ENCODE results near the gene ARPC5. TPM values are rescaled to one million over a fixed set of nuclear protein-coding genes. Genes with fewer than 3 reads are reported as not detected.
A peak's percentile ranks its signal among the peaks of the same experiment; 100 is the strongest.
"Not testable (repeated sequence)": the region's sequence is repeated elsewhere in the genome, so short reads cannot be mapped to it uniquely, and the experiment has no call there.

The ARPC5 gene
- total RNA-seq, 1 experiment from 2014 or later: 68.8 TPM

- peak overlapping the region; percentile 64 for H3K4me3 ChIP-seq
- DNase-seq: no peak
- peaks cover 5% of the 10 kb centered on the region; the same call in 1 of the 2 replicates for H3K4me1 ChIP-seq
- no peak overlapping the region; the same call in 1 of the 2 replicates for H3K27ac ChIP-seq
- no peaks in the 10 kb centered on the region for H3K27me3 ChIP-seq
- peaks cover 7% of the 10 kb centered on the region; the same call in 1 of the 2 replicates for H3K36me3 ChIP-seq
- H3K9me3 ChIP-seq (replicated peaks): no peaks in the 10 kb centered on the region
Measured at GRCh38 chr1:183634429-183635065, 1.0 kb downstream of the ARPC5 start.

GRCh38 chr1:183633676-183634343 is 1.8 kb downstream of the ARPC5 start:
- Histone ChIP-seq H3K4me3 (peak overlapping the region; percentile 64), H3K27me3 (no peaks in the 10 kb centered on the region), H3K27ac (no peak overlapping the region), H3K9me3 (replicated peaks) (no peaks in the 10 kb centered on the region), H3K36me3 (peaks cover 12% of the 10 kb centered on the region), H3K4me1 (peaks cover 5% of the 10 kb centered on the region; the same call in 1 of the 2 replicates)
- DNase-seq: peak; percentile 27 to 60

- H3K27ac ChIP-seq: no peak overlapping the region
- H3K9me3 ChIP-seq (replicated peaks): no peaks in the 10 kb centered on the region
- peaks cover 5% of the 10 kb centered on the region; the same call in 1 of the 2 replicates for H3K4me1 ChIP-seq
- no peaks in the 10 kb centered on the region for H3K27me3 ChIP-seq
- H3K36me3 ChIP-seq: peaks cover 17% of the 10 kb centered on the region
- DNase-seq: no peak
- H3K4me3 ChIP-seq: no peak overlapping the region
Measured at GRCh38 chr1:183632964-183633363, 2.6 kb downstream of the ARPC5 start.

- Histone ChIP-seq H3K27ac (no peak overlapping the region), H3K4me3 (no peak overlapping the region), H3K36me3 (peaks cover 21% of the 10 kb centered on the region), H3K9me3 (replicated peaks) (no peaks in the 10 kb centered on the region), H3K4me1 (peaks cover 5% of the 10 kb centered on the region; the same call in 1 of the 2 replicates), H3K27me3 (no peaks in the 10 kb centered on the region)
- no peak for DNase-seq
Measured at GRCh38 chr1:183632114-183632513, 3.5 kb downstream of the ARPC5 start.

GRCh38 chr1:183630748-183631147 is 4.8 kb downstream of the ARPC5 start:
- Histone ChIP-seq H3K4me1 (peaks cover 5% of the 10 kb centered on the region; the same call in 1 of the 2 replicates), H3K27me3 (no peaks in the 10 kb centered on the region), H3K36me3 (peaks cover 21% of the 10 kb centered on the region), H3K9me3 (replicated peaks) (no peaks in the 10 kb centered on the region), H3K27ac (no peak overlapping the region), H3K4me3 (no peak overlapping the region)
- no peak for DNase-seq

- Histone ChIP-seq H3K4me3 (no peak overlapping the region), H3K36me3 (peaks cover 21% of the 10 kb centered on the region), H3K27me3 (no peaks in the 10 kb centered on the region), H3K4me1 (no peaks in the 10 kb centered on the region; the same call in 1 of the 2 replicates), H3K9me3 (replicated peaks) (no peaks in the 10 kb centered on the region), H3K27ac (no peak overlapping the region)
- DNase-seq: no peak
Measured at GRCh38 chr1:183628537-183628936, 7.0 kb downstream of the ARPC5 start.

GRCh38 chr1:183626236-183626635 is 9.3 kb downstream of the ARPC5 start:
- not testable (repeated sequence) for H3K4me1 ChIP-seq; H3K4me3 ChIP-seq; H3K27me3 ChIP-seq; DNase-seq; H3K27ac ChIP-seq; H3K9me3 ChIP-seq (replicated peaks)
- H3K36me3 ChIP-seq: peaks cover 19% of the 10 kb centered on the region

- H3K4me1 ChIP-seq: no peaks in the 10 kb centered on the region
- H3K27ac ChIP-seq: no peak overlapping the region
- H3K4me3 ChIP-seq: no peak overlapping the region
- no peaks in the 10 kb centered on the region for H3K27me3 ChIP-seq
- DNase-seq: peak; percentile 40 to 72
- H3K9me3 ChIP-seq (replicated peaks): no peaks in the 10 kb centered on the region
- H3K36me3 ChIP-seq: peaks cover 4% of the 10 kb centered on the region; the same call in 1 of the 2 replicates
Measured at GRCh38 chr1:183622884-183623785, 12.4 kb downstream of the ARPC5 start.

GRCh38 chr1:183622013-183622412 is 13.6 kb downstream of the ARPC5 start:
- no peaks in the 10 kb centered on the region for H3K27me3 ChIP-seq
- DNase-seq: no peak
- no peak overlapping the region for H3K4me3 ChIP-seq
- H3K36me3 ChIP-seq: no peaks in the 10 kb centered on the region
- H3K4me1 ChIP-seq: no peaks in the 10 kb centered on the region
- H3K27ac ChIP-seq: no peak overlapping the region
- no peaks in the 10 kb centered on the region for H3K9me3 ChIP-seq (replicated peaks)

- Histone ChIP-seq H3K4me1 (no peaks in the 10 kb centered on the region), H3K4me3 (no peak overlapping the region), H3K36me3 (no peaks in the 10 kb centered on the region), H3K27me3 (no peaks in the 10 kb centered on the region), H3K27ac (no peak overlapping the region), H3K9me3 (replicated peaks) (no peaks in the 10 kb centered on the region)
- DNase-seq: no peak
Measured at GRCh38 chr1:183620311-183620710, 15.3 kb downstream of the ARPC5 start.

- Histone ChIP-seq H3K4me1 (no peaks in the 10 kb centered on the region), H3K27ac (no peak overlapping the region), H3K4me3 (no peak overlapping the region), H3K27me3 (no peaks in the 10 kb centered on the region), H3K9me3 (replicated peaks) (no peaks in the 10 kb centered on the region), H3K36me3 (no peaks in the 10 kb centered on the region)
- no peak for DNase-seq
Measured at GRCh38 chr1:183619781-183620180, 15.8 kb downstream of the ARPC5 start.

GRCh38 chr1:183618202-183618601 is 17.4 kb downstream of the ARPC5 start:
- H3K27me3 ChIP-seq; H3K4me3 ChIP-seq; H3K36me3 ChIP-seq; H3K9me3 ChIP-seq (replicated peaks); DNase-seq; H3K4me1 ChIP-seq; H3K27ac ChIP-seq: not testable (repeated sequence)

GRCh38 chr1:183612975-183613374 is 22.6 kb downstream of the ARPC5 start:
- not testable (repeated sequence) for H3K9me3 ChIP-seq (replicated peaks); H3K4me3 ChIP-seq; DNase-seq; H3K27me3 ChIP-seq; H3K36me3 ChIP-seq; H3K4me1 ChIP-seq; H3K27ac ChIP-seq

- DNase-seq: no peak
- Histone ChIP-seq H3K9me3 (replicated peaks) (no peaks in the 10 kb centered on the region), H3K4me3 (no peak overlapping the region), H3K27ac (no peak overlapping the region), H3K4me1 (no peaks in the 10 kb centered on the region), H3K27me3 (no peaks in the 10 kb centered on the region), H3K36me3 (no peaks in the 10 kb centered on the region)
Measured at GRCh38 chr1:183612407-183612806, 23.2 kb downstream of the ARPC5 start.

GRCh38 chr1:183611021-183611420 is 24.6 kb downstream of the ARPC5 start:
- no peaks in the 10 kb centered on the region for H3K36me3 ChIP-seq
- H3K27ac ChIP-seq: no peak overlapping the region
- no peaks in the 10 kb centered on the region for H3K27me3 ChIP-seq
- no peak overlapping the region for H3K4me3 ChIP-seq
- no peak for DNase-seq
- H3K9me3 ChIP-seq (replicated peaks): no peaks in the 10 kb centered on the region
- no peaks in the 10 kb centered on the region for H3K4me1 ChIP-seq
